ENCODE data around the gene MOV10L1. TPM values are rescaled to one million over a fixed set of nuclear protein-coding genes. Genes with fewer than 3 reads are reported as not detected.

MOV10L1 gene
- total and polyA plus RNA-seq, 2 donors from 2014 or later = 0.38 to 0.62 TPM

DNA sequence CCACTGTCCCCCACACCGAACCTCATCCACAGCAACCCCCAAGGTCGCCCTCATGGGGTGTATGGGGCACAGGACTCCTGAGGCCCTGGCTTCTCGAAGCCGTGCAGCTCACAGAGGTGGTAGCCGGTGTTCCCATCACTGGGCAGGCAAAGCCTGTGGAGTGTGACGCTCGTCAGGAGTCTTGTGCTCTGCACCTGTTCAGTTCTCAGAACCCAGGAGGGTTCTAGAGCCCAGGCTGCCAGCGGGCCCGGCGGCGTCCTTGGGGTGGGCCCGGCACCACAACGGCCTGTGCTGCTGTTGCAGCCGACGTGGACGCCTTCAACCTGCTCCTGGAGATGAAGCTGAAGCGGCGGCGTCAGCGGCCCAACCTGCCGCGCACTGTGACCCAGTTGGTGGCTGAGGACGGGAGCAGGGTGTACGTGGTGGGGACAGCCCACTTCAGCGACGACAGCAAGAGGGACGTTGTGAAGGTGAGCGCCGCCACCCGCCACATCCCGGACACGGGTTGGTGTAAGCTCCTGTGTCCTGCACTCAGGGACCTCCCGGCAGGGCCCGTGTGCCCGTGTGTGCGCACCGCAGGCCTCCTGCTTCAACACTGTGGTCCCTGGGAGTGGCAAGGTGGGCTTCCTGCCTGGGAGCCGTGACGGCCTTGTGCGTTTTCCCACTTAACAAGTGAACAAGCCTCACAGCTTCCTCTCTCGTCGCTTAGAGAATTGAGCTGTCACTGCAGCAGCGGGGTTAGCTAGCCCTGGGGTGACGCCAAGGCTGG, 104.4 kb downstream of the MOV10L1 start:
- no peak for FAIRE-seq
- H3K4me1 ChIP-seq (ENCODE audit: control insufficient read depth in 2 of 3, insufficient read depth in 2 of 3, low read depth in 1 of 3, low read length in 3 of 3) = peaks cover 0 to 17% (median 2%) of the 10 kb centered on the region in 3 donors

DNA sequence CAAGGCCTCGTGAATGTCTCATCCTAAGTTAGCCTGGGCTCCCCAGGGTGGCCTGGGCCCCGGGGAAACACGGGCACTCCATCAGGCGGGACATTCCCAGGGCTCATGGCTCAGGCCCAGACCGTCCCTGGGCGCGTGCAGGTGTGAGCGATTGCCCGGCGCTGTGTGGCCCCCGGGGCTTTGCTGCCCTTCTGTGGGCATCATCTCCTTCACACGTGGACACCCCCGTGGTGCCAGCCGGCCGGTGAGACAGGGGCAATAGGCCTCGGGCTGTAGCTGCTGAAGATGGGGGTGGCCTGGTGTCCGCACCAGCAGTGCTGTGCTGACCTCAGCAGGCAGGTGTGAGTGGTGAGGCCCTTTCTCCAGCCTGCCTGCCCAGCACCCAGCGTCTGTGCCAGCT, 106.5 kb downstream of the MOV10L1 start:
- TF ChIP-seq, protein P1, sequence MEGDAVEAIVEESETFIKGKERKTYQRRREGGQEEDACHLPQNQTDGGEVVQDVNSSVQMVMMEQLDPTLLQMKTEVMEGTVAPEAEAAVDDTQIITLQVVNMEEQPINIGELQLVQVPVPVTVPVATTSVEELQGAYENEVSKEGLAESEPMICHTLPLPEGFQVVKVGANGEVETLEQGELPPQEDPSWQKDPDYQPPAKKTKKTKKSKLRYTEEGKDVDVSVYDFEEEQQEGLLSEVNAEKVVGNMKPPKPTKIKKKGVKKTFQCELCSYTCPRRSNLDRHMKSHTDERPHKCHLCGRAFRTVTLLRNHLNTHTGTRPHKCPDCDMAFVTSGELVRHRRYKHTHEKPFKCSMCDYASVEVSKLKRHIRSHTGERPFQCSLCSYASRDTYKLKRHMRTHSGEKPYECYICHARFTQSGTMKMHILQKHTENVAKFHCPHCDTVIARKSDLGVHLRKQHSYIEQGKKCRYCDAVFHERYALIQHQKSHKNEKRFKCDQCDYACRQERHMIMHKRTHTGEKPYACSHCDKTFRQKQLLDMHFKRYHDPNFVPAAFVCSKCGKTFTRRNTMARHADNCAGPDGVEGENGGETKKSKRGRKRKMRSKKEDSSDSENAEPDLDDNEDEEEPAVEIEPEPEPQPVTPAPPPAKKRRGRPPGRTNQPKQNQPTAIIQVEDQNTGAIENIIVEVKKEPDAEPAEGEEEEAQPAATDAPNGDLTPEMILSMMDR (IDR thresholded peaks at IDR 0.05; ENCODE audit: borderline replicate concordance, extremely low read depth, insufficient read depth) = no peak
- no peak overlapping the region for H3K27ac ChIP-seq (ENCODE audit: low read depth in 2 of 2, low read length in 2 of 2)
- H3K36me3 ChIP-seq (ENCODE audit: control insufficient read depth in 2 of 3, insufficient read depth in 3 of 3, low read length in 3 of 3) = peaks cover 0 to 3% (median 3%) of the 10 kb centered on the region in 3 donors
- H3K27me3 ChIP-seq (ENCODE audit: control insufficient read depth, insufficient read depth, low read length) = no peaks in the 10 kb centered on the region
- FAIRE-seq = no peak
- H3K9me3 ChIP-seq (ENCODE audit: control insufficient read depth in 2 of 3, insufficient read depth in 1 of 3, low read length in 3 of 3) = no peaks in the 10 kb centered on the region
- H3K9ac ChIP-seq (ENCODE audit: low read length in 3 of 3) = no peak overlapping the region
- H3K4me3 ChIP-seq (ENCODE audit: low read length in 3 of 3) = no peak overlapping the region
- intact Hi-C loops (cut with DNase I) = no loop called here
- peaks cover 0 to 10% (median 0%) of the 10 kb centered on the region in 3 donors for H3K4me1 ChIP-seq (ENCODE audit: control insufficient read depth in 2 of 3, insufficient read depth in 2 of 3, low read depth in 1 of 3, low read length in 3 of 3)
- no peak for DNase-seq

More for the DNA sequence above, 104.4 kb downstream of the MOV10L1 start:
- Histone ChIP-seq H3K4me3 (ENCODE audit: low read length in 3 of 3) (no peak overlapping the region), H3K27ac (ENCODE audit: low read depth in 2 of 2, low read length in 2 of 2) (no peak overlapping the region), H3K9me3 (ENCODE audit: control insufficient read depth in 2 of 3, insufficient read depth in 1 of 3, low read length in 3 of 3) (no peaks in the 10 kb centered on the region), H3K27me3 (ENCODE audit: control insufficient read depth, insufficient read depth, low read length) (no peaks in the 10 kb centered on the region), H3K9ac (ENCODE audit: low read length in 3 of 3) (no peak overlapping the region), H3K36me3 (ENCODE audit: control insufficient read depth in 2 of 3, insufficient read depth in 3 of 3, low read length in 3 of 3) (peaks cover 0 to 3% (median 3%) of the 10 kb centered on the region in 3 donors)
- intact Hi-C loops (cut with DNase I) = no loop called here
- DNase-seq = no peak
- TF ChIP-seq, protein P1 (IDR thresholded peaks at IDR 0.05; ENCODE audit: borderline replicate concordance, extremely low read depth, insufficient read depth) = no peak

DNA sequence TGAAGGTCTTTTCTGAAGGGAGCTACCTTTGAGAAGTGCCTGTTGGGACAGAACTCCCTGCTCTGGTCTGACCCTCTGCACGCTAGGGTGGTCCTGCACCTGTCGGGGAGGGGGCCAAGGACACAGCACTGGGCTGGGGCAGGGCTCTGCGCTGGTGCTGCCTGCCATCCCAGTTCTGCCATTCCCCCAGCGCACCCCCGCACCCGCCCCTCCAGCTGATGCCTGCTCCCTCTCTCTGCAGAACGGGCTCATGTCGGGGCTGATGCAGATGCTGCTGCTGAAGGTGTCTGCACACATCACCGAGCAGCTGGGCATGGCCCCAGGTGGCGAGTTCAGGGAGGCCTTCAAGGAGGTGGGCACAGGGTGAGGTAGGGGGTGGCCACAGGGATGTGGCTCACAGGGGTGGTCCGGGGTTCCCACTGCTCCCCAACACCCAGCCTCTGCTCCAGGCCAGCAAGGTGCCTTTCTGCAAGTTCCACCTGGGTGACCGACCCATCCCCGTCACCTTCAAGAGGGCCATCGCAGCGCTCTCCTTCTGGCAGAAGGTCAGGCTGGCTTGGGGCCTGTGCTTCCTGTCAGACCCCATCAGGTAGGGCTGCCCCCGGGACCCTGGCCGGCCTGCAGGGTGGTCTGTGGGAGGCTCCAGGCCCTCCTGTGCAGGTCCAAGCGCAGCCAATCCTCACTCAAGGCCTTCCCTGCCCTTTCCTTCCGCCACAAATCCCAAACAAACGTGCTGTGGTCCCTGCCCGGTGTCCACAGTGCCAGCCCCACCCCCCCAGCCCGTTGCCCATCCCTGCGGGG, 107.4 kb downstream of the MOV10L1 start:
- no peak overlapping the region for H3K27ac ChIP-seq (ENCODE audit: low read depth in 2 of 2, low read length in 2 of 2)
- FAIRE-seq = no peak
- no peaks in the 10 kb centered on the region for H3K27me3 ChIP-seq (ENCODE audit: control insufficient read depth, insufficient read depth, low read length)
- peak in 1 of 5 donors; percentile 39 for DNase-seq
- H3K4me3 ChIP-seq (ENCODE audit: low read length in 3 of 3) = no peak overlapping the region
- intact Hi-C loops (cut with DNase I) = no loop called here
- TF ChIP-seq, protein P1 (IDR thresholded peaks at IDR 0.05; ENCODE audit: borderline replicate concordance, extremely low read depth, insufficient read depth) = no peak
- H3K4me1 ChIP-seq (ENCODE audit: control insufficient read depth in 2 of 3, insufficient read depth in 2 of 3, low read depth in 1 of 3, low read length in 3 of 3) = peaks cover 0 to 14% (median 1%) of the 10 kb centered on the region in 3 donors
- H3K36me3 ChIP-seq (ENCODE audit: control insufficient read depth in 2 of 3, insufficient read depth in 3 of 3, low read length in 3 of 3) = peaks cover 0 to 3% (median 3%) of the 10 kb centered on the region in 3 donors
- H3K9ac ChIP-seq (ENCODE audit: low read length in 3 of 3) = no peak overlapping the region
- H3K9me3 ChIP-seq (ENCODE audit: control insufficient read depth in 2 of 3, insufficient read depth in 1 of 3, low read length in 3 of 3) = no peaks in the 10 kb centered on the region

Data from kidney (tissue), 14 donors.